H1 (cell line): Measurements from ENCODE around the gene CUL4A. TPM values are rescaled to one million over a fixed set of nuclear protein-coding genes. Genes with fewer than 3 reads are reported as not detected.

Experiments used
- CTCF ChIA-PET: fragments of 300-600 bp; sonication (Branson Sonifier 250); formaldehyde crosslinking; loops from one replicate; lab custom pipeline; 2021; ENCODE audit not compliant: partially characterized antibody; lab: Charles Lee
- POLR2A ChIA-PET: fragments of 300-600 bp; sonication (Branson Sonifier 250); formaldehyde crosslinking; loops from one replicate; lab custom pipeline; 2021; ENCODE audit warnings: inconsistent platforms; ENCODE audit not compliant: partially characterized antibody; lab: Charles Lee
- DNase-seq, 2 experiments: peaks; one replicate each; pipeline versions ENCODE4 v3.0.0 to v3.0.0-alpha.2; 2010 to 2022; ENCODE audit warnings: low spot score in 2 of 2, low read depth in 1 of 2, mixed read lengths in 1 of 2
- FAIRE-seq: peaks from 2 replicates; lab custom pipeline; 2011; peaks lifted over from hg19 to GRCh38; lab: Jason Lieb, UNC
- H2AFZ ChIP-seq: 2 replicates; pipeline ENCODE4 v1.8.1; 2012; ENCODE audit warnings: low read length, inconsistent platforms
- H2AK5ac ChIP-seq: 2 replicates; pipeline ENCODE4 v1.6.1; 2013; ENCODE audit warnings: low read depth, low read length
- H2BK120ac ChIP-seq: replicated peaks from 2 replicates; pipeline ENCODE3; 2013; ENCODE audit warnings: low read depth, low read length, inconsistent platforms
- H2BK12ac ChIP-seq: 2 replicates; pipeline ENCODE4 v1.6.1; 2013; ENCODE audit warnings: low read depth, low read length
- H2BK15ac ChIP-seq: 2 replicates; pipeline ENCODE4 v1.6.1; 2013; ENCODE audit warnings: low read length
- H2BK20ac ChIP-seq: 2 replicates; pipeline ENCODE4 v1.6.1; 2013; ENCODE audit warnings: low read length
- H2BK5ac ChIP-seq: 2 replicates; pipeline ENCODE4 v1.6.1; 2013; ENCODE audit warnings: low read depth, low read length
- H3K14ac ChIP-seq: 2 replicates; pipeline ENCODE4 v1.6.1; 2013; ENCODE audit warnings: inconsistent platforms; ENCODE audit not compliant: insufficient read length
- H3K18ac ChIP-seq: 2 replicates; pipeline ENCODE4 v1.6.1; 2013; ENCODE audit warnings: low read length; ENCODE audit errors: extremely low read depth
- H3K23ac ChIP-seq: 2 replicates; pipeline ENCODE4 v1.6.1; 2013; ENCODE audit warnings: inconsistent platforms; ENCODE audit not compliant: insufficient read length
- H3K23me2 ChIP-seq: 2 replicates; pipeline ENCODE4 v1.6.1; 2013; ENCODE audit warnings: low read depth, low read length
- H3K27ac ChIP-seq: 2 replicates; pipeline ENCODE4 v1.6.1; 2011; ENCODE audit warnings: low read depth, low read length, inconsistent platforms
- H3K27me3 ChIP-seq, 4 experiments: replicated peaks in 1 of 4; 1 replicate in 1 of 4; 2 replicates in 3 of 4; pipeline versions ENCODE4 v1.6.1 to v1.8.1; 2011 to 2013; ENCODE audit warnings: low read length in 3 of 4, mild to moderate bottlenecking in 3 of 4, inconsistent platforms in 2 of 4, mixed read lengths in 2 of 4, moderate library complexity in 1 of 4; ENCODE audit not compliant: control insufficient read depth in 3 of 4, insufficient read depth in 3 of 4; ENCODE audit errors: extremely low read depth in 1 of 4
- H3K36me3 ChIP-seq, 4 experiments: 2 replicates each; pipeline versions ENCODE4 v1.6.1 to v1.8.1; 2011 to 2013; ENCODE audit warnings: mild to moderate bottlenecking in 4 of 4, low read length in 3 of 4, moderate library complexity in 2 of 4, control low read depth in 1 of 4, inconsistent platforms in 1 of 4; ENCODE audit not compliant: insufficient read depth in 4 of 4, control insufficient read depth in 2 of 4
- H3K4ac ChIP-seq: replicated peaks from 2 replicates; pipeline ENCODE3; 2013; ENCODE audit warnings: low read length, low read depth, mixed read lengths, inconsistent platforms; ENCODE audit not compliant: insufficient read length
- H3K4me1 ChIP-seq, 4 experiments: replicated peaks in 1 of 4; 1 replicate in 1 of 4; 2 replicates in 3 of 4; pipeline versions ENCODE4 v1.6.1 to v1.8.1; 2011 to 2013; ENCODE audit warnings: low read length in 3 of 4, inconsistent platforms in 2 of 4, mixed read lengths in 1 of 4; ENCODE audit not compliant: insufficient read depth in 4 of 4, control insufficient read depth in 3 of 4
- H3K4me2 ChIP-seq, 2 experiments: 2 replicates each; pipeline versions ENCODE4 v1.6.1 to v1.8.1; 2011 to 2013; ENCODE audit warnings: low read depth in 2 of 2, low read length in 2 of 2, control low read depth in 1 of 2, inconsistent platforms in 1 of 2, mild to moderate bottlenecking in 1 of 2; ENCODE audit not compliant: insufficient read depth in 1 of 2
- H3K4me3 ChIP-seq, 4 experiments: fragments of 200-600, 300-600 bp in 1 of 4; sonication (generic), shearing (Covaris generic), sonication (Bioruptor Twin) in 1 of 4; 2 replicates each; pipeline versions ENCODE4 v1.5.1 to v1.8.1; 2011 to 2016; ENCODE audit warnings: low read length in 4 of 4, low read depth in 3 of 4, control low read depth in 2 of 4, inconsistent platforms in 2 of 4, mild to moderate bottlenecking in 2 of 4, mixed read lengths in 1 of 4, moderate library complexity in 1 of 4; ENCODE audit not compliant: insufficient read depth in 2 of 4; ENCODE audit errors: extremely low read depth in 1 of 4
- H3K56ac ChIP-seq: replicated peaks from 2 replicates; pipeline ENCODE3; 2013; ENCODE audit warnings: low read depth, mild to moderate bottlenecking, mixed read lengths, low read length, inconsistent platforms; ENCODE audit not compliant: insufficient read length
- H3K79me1 ChIP-seq: 2 replicates; pipeline ENCODE4 v1.6.1; 2013; ENCODE audit warnings: low read depth, low read length, control low read depth
- H3K79me2 ChIP-seq, 2 experiments: 2 replicates each; pipeline versions ENCODE4 v1.6.1 to v1.8.1; 2012 to 2013; ENCODE audit warnings: low read length in 2 of 2, mild to moderate bottlenecking in 2 of 2, inconsistent platforms in 1 of 2; ENCODE audit not compliant: insufficient read depth in 2 of 2, control insufficient read depth in 1 of 2
- H3K9ac ChIP-seq, 4 experiments: replicated peaks in 1 of 4; 1 replicate in 1 of 4; 2 replicates in 3 of 4; pipeline versions ENCODE4 v1.6.1 to v1.8.1; 2011 to 2013; ENCODE audit warnings: low read depth in 3 of 4, low read length in 3 of 4, control low read depth in 2 of 4, mild to moderate bottlenecking in 2 of 4, moderate library complexity in 2 of 4, inconsistent platforms in 1 of 4; ENCODE audit errors: extremely low read depth in 1 of 4
- H3K9me3 ChIP-seq, 2 experiments: 2 replicates each; pipeline versions ENCODE4 v1.6.1 to v1.8.1; 2012 to 2013; ENCODE audit warnings: mild to moderate bottlenecking in 2 of 2, moderate library complexity in 2 of 2, control low read depth in 1 of 2, inconsistent platforms in 1 of 2, low read depth in 1 of 2, low read length in 1 of 2, mixed read lengths in 1 of 2; ENCODE audit not compliant: insufficient read depth in 2 of 2
- H4K20me1 ChIP-seq, 2 experiments: replicated peaks in 1 of 2; 2 replicates each; pipeline versions ENCODE3 to v1.8.1; 2011 to 2013; ENCODE audit warnings: inconsistent platforms in 2 of 2, low read length in 2 of 2, mild to moderate bottlenecking in 1 of 2; ENCODE audit not compliant: insufficient read depth in 2 of 2, control insufficient read depth in 1 of 2
- H4K5ac ChIP-seq: 2 replicates; pipeline ENCODE4 v1.6.1; 2013; ENCODE audit warnings: low read length, low read depth, mixed read lengths, inconsistent platforms; ENCODE audit not compliant: insufficient read length
- H4K8ac ChIP-seq: 2 replicates; pipeline ENCODE4 v1.8.0; 2013; ENCODE audit warnings: mild to moderate bottlenecking, moderate library complexity, low read length, inconsistent platforms; ENCODE audit not compliant: insufficient read depth; ENCODE audit errors: extremely low read depth
- H4K91ac ChIP-seq: replicated peaks from 2 replicates; pipeline ENCODE3; 2013; ENCODE audit warnings: low read length, mixed read lengths, inconsistent platforms; ENCODE audit not compliant: insufficient read length
- CHD2 ChIP-seq: IDR thresholded peaks from 2 replicates; pipeline ENCODE4 v1.6.1; 2012; ENCODE audit warnings: low read length, improper control_type of control experiment
- GTF2F1 ChIP-seq: IDR thresholded peaks from 2 replicates; pipeline ENCODE4 v1.6.1; 2012; ENCODE audit warnings: low read depth, low read length, improper control_type of control experiment, borderline replicate concordance
- POLR2AphosphoS5 ChIP-seq: IDR thresholded peaks from 2 replicates; pipeline ENCODE4 v1.6.1; 2011; ENCODE audit warnings: low read depth, low read length
- SUZ12 ChIP-seq: fragments of 200-600 bp; sonication (generic); IDR thresholded peaks from 2 replicates; pipeline ENCODE4 v1.6.1; 2012; ENCODE audit warnings: mild to moderate bottlenecking, inconsistent platforms, low read length, moderate library complexity, mixed read lengths
- WGBS, 2 experiments: shearing (Covaris generic) in 1 of 2; methylation state at CpG; one replicate each; pipeline versions ENCODE4 v1.1.6 to v1.1.7; 2013 to 2015; ENCODE audit warnings: low lambda C conversion rate in 2 of 2, mixed read lengths in 2 of 2, inconsistent platforms in 1 of 2, low coverage in 1 of 2, missing lambda C conversion rate in 1 of 2; ENCODE audit not compliant: insufficient replicate concordance in 2 of 2, insufficient coverage in 1 of 2, insufficient read length in 1 of 2; ENCODE audit errors: extremely low coverage in 1 of 2, missing lambda C conversion rate in 1 of 2; 5-methylcytosine and 5-hydroxymethylcytosine counted together
- polyA plus RNA-seq, 7 experiments: library from polyadenylated mRNA; depleted of rRNA in 3 of 7; stranded (reverse) in 5 of 7; unstranded in 2 of 7; fragments of >200 nt in 5 of 7; fragments of 200-250 nt in 2 of 7; gene quantifications; 1 replicate in 5 of 7; 2 replicates in 1 of 7; 4 replicates in 1 of 7; pipeline versions ENCODE4 v1.2.1 to v1.2.3, GENCODE V29; 2011 to 2013; ENCODE audit warnings: missing spikeins in 2 of 7, mixed read lengths in 2 of 7
- total RNA-seq: library from RNA; stranded (reverse); fragmentation: NEBNext Ultra II Directional; extraction: Animal tissue kit (Norgen Biotek cat#: 25700); gene quantifications from 2 replicates; pipeline ENCODE4 v1.2.1, GENCODE V29; 2021
- TF ChIP-seq, protein P1 (sequence below): IDR thresholded peaks from 2 replicates; pipeline ENCODE4 v1.6.1; 2011; ENCODE audit warnings: low read length, improper control_type of control experiment
- TF ChIP-seq, protein P2 (sequence below), 3 experiments: IDR thresholded peaks; 1 replicate in 2 of 3; 2 replicates in 1 of 3; pipeline versions ENCODE4 v1.5.1 to v1.6.1; 2011; ENCODE audit warnings: low read length in 3 of 3, mild to moderate bottlenecking in 3 of 3, inconsistent platforms in 2 of 3, low read depth in 1 of 3, moderate library complexity in 1 of 3; ENCODE audit not compliant: insufficient read depth in 1 of 3; ENCODE audit errors: control extremely low read depth in 1 of 3

The CUL4A gene
- total and polyA plus RNA-seq, 2 of the 8 experiments (the other 6 are each of a cell fraction or from before 2014, with no cell fraction given) = 54.7 to 101 TPM

DNA sequence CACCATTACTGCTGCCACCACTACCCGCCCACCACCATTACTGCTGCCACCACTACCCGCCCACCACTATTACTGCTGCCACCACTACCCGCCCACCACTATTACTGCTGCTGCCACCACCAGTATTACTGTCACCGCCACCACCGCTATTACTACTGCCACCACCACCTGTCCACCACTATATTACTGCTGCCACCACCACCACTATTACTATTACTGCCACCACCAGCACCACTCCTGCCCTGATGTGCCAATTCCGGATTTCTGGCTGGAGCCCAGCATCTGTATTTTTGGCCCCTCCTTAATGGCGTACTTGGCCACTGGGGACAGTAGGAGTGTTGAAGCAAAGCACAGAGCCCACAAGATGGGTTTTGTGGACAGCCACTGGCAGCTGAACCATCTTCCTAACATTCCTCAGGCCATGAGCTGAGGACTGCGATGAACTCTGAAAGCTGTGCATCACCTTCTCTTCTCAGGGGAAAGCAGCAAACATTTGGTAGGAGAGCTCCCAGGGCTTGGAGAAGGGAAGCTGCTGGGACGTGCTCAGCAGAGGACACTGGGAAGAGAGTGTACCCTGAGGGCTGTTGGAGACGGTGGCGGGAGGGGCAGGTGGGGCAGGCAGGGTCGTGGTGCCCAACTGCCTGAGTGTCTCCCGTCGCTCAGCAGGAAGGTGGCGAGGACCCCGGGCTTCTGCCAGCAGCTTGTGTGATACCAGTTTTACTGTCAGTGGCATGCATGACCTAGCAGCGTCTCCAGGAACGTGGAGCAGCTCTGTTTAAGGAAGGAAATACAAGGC is 23.0 kb downstream of the CUL4A start:
- H3K79me2 ChIP-seq = no peaks in the 10 kb centered on the region
- H3K23ac ChIP-seq = no peak overlapping the region
- H3K9ac ChIP-seq = no peak overlapping the region
- peaks cover 6 to 11% of the 10 kb centered on the region in 2 experiments for H4K20me1 ChIP-seq
- H3K27ac ChIP-seq = no peak overlapping the region
- no peak overlapping the region for H3K18ac ChIP-seq
- H4K5ac ChIP-seq = no peak overlapping the region
- H2AK5ac ChIP-seq = no peak overlapping the region
- no peaks in the 10 kb centered on the region for H3K27me3 ChIP-seq
- H3K9me3 ChIP-seq = no peaks in the 10 kb centered on the region
- no peak overlapping the region for H3K14ac ChIP-seq
- H2BK5ac ChIP-seq = no peak overlapping the region
- no peak overlapping the region for H2AFZ ChIP-seq
- no peak overlapping the region for H3K4me2 ChIP-seq
- WGBS, 2 experiments = 86% methylated on average over 18 of the region's 18 CpGs; no CpG with 5 or more reads in 1 of the 2 experiments
- H2BK20ac ChIP-seq = no peak overlapping the region
- no peak overlapping the region for H4K8ac ChIP-seq
- H2BK15ac ChIP-seq = no peak overlapping the region
- peaks cover 20 to 59% (median 35%) of the 10 kb centered on the region in 4 experiments for H3K36me3 ChIP-seq
- ChIA-PET POLR2A (interaction anchor here (0.7 to 1.0 kb wide), 4 partner anchors 10 to 22 kb away, joined by 3 read pairs; partner anchors contain the start of gene CUL4A), CTCF (interaction anchor here (0.8 kb wide), 1 partner anchor 21 kb away, joined by 3 read pairs; no protein-coding TSS in a partner anchor)
- no peak overlapping the region for H3K4ac ChIP-seq
- H4K91ac ChIP-seq = no peak overlapping the region
- H3K79me1 ChIP-seq = no peaks in the 10 kb centered on the region
- H2BK120ac ChIP-seq = no peak overlapping the region
- H3K56ac ChIP-seq = no peak overlapping the region
- H3K4me1 ChIP-seq = no peaks in the 10 kb centered on the region
- H3K4me3 ChIP-seq = no peak overlapping the region
- TF ChIP-seq, protein P1, sequence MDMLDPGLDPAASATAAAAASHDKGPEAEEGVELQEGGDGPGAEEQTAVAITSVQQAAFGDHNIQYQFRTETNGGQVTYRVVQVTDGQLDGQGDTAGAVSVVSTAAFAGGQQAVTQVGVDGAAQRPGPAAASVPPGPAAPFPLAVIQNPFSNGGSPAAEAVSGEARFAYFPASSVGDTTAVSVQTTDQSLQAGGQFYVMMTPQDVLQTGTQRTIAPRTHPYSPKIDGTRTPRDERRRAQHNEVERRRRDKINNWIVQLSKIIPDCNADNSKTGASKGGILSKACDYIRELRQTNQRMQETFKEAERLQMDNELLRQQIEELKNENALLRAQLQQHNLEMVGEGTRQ = no peak
- TF ChIP-seq GTF2F1 = no peak
- no peak for TF ChIP-seq CHD2
- peak; percentile 18; the same call in 1 of the 2 replicates for TF ChIP-seq POLR2AphosphoS5
- TF ChIP-seq SUZ12 = no peak
- TF ChIP-seq, protein P2, sequence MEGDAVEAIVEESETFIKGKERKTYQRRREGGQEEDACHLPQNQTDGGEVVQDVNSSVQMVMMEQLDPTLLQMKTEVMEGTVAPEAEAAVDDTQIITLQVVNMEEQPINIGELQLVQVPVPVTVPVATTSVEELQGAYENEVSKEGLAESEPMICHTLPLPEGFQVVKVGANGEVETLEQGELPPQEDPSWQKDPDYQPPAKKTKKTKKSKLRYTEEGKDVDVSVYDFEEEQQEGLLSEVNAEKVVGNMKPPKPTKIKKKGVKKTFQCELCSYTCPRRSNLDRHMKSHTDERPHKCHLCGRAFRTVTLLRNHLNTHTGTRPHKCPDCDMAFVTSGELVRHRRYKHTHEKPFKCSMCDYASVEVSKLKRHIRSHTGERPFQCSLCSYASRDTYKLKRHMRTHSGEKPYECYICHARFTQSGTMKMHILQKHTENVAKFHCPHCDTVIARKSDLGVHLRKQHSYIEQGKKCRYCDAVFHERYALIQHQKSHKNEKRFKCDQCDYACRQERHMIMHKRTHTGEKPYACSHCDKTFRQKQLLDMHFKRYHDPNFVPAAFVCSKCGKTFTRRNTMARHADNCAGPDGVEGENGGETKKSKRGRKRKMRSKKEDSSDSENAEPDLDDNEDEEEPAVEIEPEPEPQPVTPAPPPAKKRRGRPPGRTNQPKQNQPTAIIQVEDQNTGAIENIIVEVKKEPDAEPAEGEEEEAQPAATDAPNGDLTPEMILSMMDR (IDR thresholded peaks at IDR 0.05; ENCODE audit: control extremely low read depth in 1 of 3, insufficient read depth in 1 of 3, low read depth in 1 of 3, low read length in 3 of 3) = no peak
- no peak overlapping the region for H2BK12ac ChIP-seq
- FAIRE-seq (no peak), DNase-seq (no peak)
- no peaks in the 10 kb centered on the region; the same call in 1 of the 2 replicates for H3K23me2 ChIP-seq
